IMR-90 (cell line): ENCODE data around the gene LRRK2. TPM values are rescaled to one million over a fixed set of nuclear protein-coding genes. Genes with fewer than 3 reads are reported as not detected.

Experiments
- ATAC-seq: fragments of 200-7000 bp; cut with Tn5 transposase; 2 replicates; pipeline ENCODE4 v1.9.1; 2020; ENCODE audit warnings: low read depth, mild to moderate bottlenecking, moderate library complexity
- BruUV-seq: library from RNA; stranded (reverse); fragments of 400-500 nt; replicated peaks from 2 replicates; lab custom pipeline; 2021; lab: Mats Ljungman, UMichigan
- CTCF ChIA-PET: fragments of 300-600 bp; formaldehyde crosslinking; extraction: SDS; loops from one replicate; lab custom pipeline; 2021; ENCODE audit warnings: antibody characterized with exemption; lab: Yijun Ruan, JAX
- POLR2A ChIA-PET: fragments of 300-600 bp; sonication (Branson Sonifier 250); formaldehyde crosslinking; loops from one replicate; lab custom pipeline; 2022; ENCODE audit warnings: antibody characterized with exemption; ENCODE audit not compliant: unreplicated experiment; lab: Charles Lee
- DNase-seq: peaks from one replicate; pipeline ENCODE4 v3.0.0; 2013
- H2AFZ ChIP-seq: replicated peaks from 2 replicates; pipeline ENCODE3; 2013; ENCODE audit warnings: low read length, mild to moderate bottlenecking; ENCODE audit not compliant: poor library complexity
- H2AK5ac ChIP-seq: 2 replicates; pipeline ENCODE4 v1.6.1; 2013; ENCODE audit warnings: low read depth, low read length, inconsistent platforms
- H2AK9ac ChIP-seq: replicated peaks from 2 replicates; pipeline ENCODE3; 2013; ENCODE audit warnings: mild to moderate bottlenecking, low read depth, low read length, moderate library complexity; ENCODE audit not compliant: poor library complexity
- H2BK120ac ChIP-seq: 2 replicates; pipeline ENCODE4 v1.6.1; 2013; ENCODE audit warnings: low read depth, low read length, inconsistent platforms
- H2BK15ac ChIP-seq: 3 replicates; pipeline ENCODE4 v1.6.1; 2013; ENCODE audit warnings: low read depth, low read length, inconsistent platforms
- H2BK20ac ChIP-seq: 2 replicates; pipeline ENCODE4 v1.6.1; 2013; ENCODE audit warnings: low read depth, mild to moderate bottlenecking, inconsistent platforms, low read length, moderate library complexity
- H2BK5ac ChIP-seq: 2 replicates; pipeline ENCODE4 v1.6.1; 2013; ENCODE audit warnings: mild to moderate bottlenecking, low read depth, low read length, inconsistent platforms; ENCODE audit not compliant: poor library complexity, severe bottlenecking
- H3K14ac ChIP-seq: replicated peaks from 2 replicates; pipeline ENCODE4 v1.6.1; 2013; ENCODE audit warnings: low read depth, low read length, inconsistent platforms
- H3K18ac ChIP-seq: 2 replicates; pipeline ENCODE4 v1.6.1; 2013; ENCODE audit warnings: low read depth, low read length, control low read depth
- H3K23ac ChIP-seq: 2 replicates; pipeline ENCODE4 v1.6.1; 2013; ENCODE audit warnings: low read depth, low read length, inconsistent platforms
- H3K27ac ChIP-seq: 2 replicates; pipeline ENCODE4 v1.5.1; 2013; ENCODE audit warnings: mild to moderate bottlenecking, control low read depth, low read length; ENCODE audit not compliant: insufficient read depth
- H3K27me3 ChIP-seq: 2 replicates; pipeline ENCODE4 v1.6.1; 2013; ENCODE audit warnings: low read length; ENCODE audit not compliant: control insufficient read depth, insufficient read depth
- H3K36me3 ChIP-seq: 2 replicates; pipeline ENCODE4 v1.6.1; 2013; ENCODE audit warnings: low read length, mixed read lengths; ENCODE audit not compliant: control insufficient read depth, insufficient read depth
- H3K4ac ChIP-seq: 2 replicates; pipeline ENCODE4 v1.6.1; 2013; ENCODE audit warnings: low read depth, low read length, inconsistent platforms
- H3K4me1 ChIP-seq: 2 replicates; pipeline ENCODE4 v1.6.1; 2013; ENCODE audit warnings: low read length, mixed read lengths; ENCODE audit not compliant: control insufficient read depth, insufficient read depth
- H3K4me2 ChIP-seq: 2 replicates; pipeline ENCODE4 v1.6.1; 2013; ENCODE audit warnings: low read depth, mild to moderate bottlenecking, control low read depth, low read length, moderate library complexity
- H3K4me3 ChIP-seq: 2 replicates; pipeline ENCODE4 v1.5.1; 2013; ENCODE audit warnings: low read depth, mild to moderate bottlenecking, control low read depth, low read length, moderate library complexity; ENCODE audit not compliant: insufficient read depth
- H3K56ac ChIP-seq: 2 replicates; pipeline ENCODE4 v1.6.1; 2013; ENCODE audit warnings: low read length, inconsistent platforms; ENCODE audit not compliant: insufficient read depth; ENCODE audit errors: extremely low read depth
- H3K79me1 ChIP-seq, 2 experiments: 2 replicates each; pipeline ENCODE4 v1.6.1; 2013; ENCODE audit warnings: low read length in 2 of 2, inconsistent platforms in 1 of 2, low read depth in 1 of 2
- H3K9ac ChIP-seq: 2 replicates; pipeline ENCODE4 v1.6.1; 2013; ENCODE audit warnings: low read depth, low read length, control low read depth
- H3K9me1 ChIP-seq: 2 replicates; pipeline ENCODE4 v1.6.1; 2013; ENCODE audit warnings: low read length, inconsistent platforms; ENCODE audit not compliant: insufficient read depth
- H3K9me3 ChIP-seq: 2 replicates; pipeline ENCODE4 v1.6.1; 2013; ENCODE audit warnings: low read length; ENCODE audit not compliant: control insufficient read depth, insufficient read depth
- H4K20me1 ChIP-seq: 2 replicates; pipeline ENCODE4 v1.6.1; 2013; ENCODE audit warnings: low read length, inconsistent platforms; ENCODE audit not compliant: insufficient read depth
- H4K5ac ChIP-seq: 2 replicates; pipeline ENCODE4 v1.6.1; 2013; ENCODE audit warnings: mild to moderate bottlenecking, low read depth, low read length, control low read depth
- H4K8ac ChIP-seq, 2 experiments: 2 replicates each; pipeline ENCODE4 v1.6.1; 2013; ENCODE audit warnings: low read depth in 2 of 2, low read length in 2 of 2, control low read depth in 1 of 2, inconsistent platforms in 1 of 2
- H4K91ac ChIP-seq: 2 replicates; pipeline ENCODE4 v1.6.1; 2013; ENCODE audit warnings: low read depth, low read length, inconsistent platforms; ENCODE audit not compliant: insufficient read depth
- BHLHE40 ChIP-seq: fragments of 150-350 bp; IDR thresholded peaks from 2 replicates; pipeline ENCODE4 v1.6.1; 2016; ENCODE audit warnings: mild to moderate bottlenecking, low read depth, low read length
- CEBPB ChIP-seq: IDR thresholded peaks from 2 replicates; pipeline ENCODE4 v1.6.1; 2012; ENCODE audit warnings: low read depth, low read length, improper control_type of control experiment
- CHD1 ChIP-seq: IDR thresholded peaks from 2 replicates; pipeline ENCODE4 v1.6.1; 2012; ENCODE audit warnings: low read depth, low read length, improper control_type of control experiment
- FOS ChIP-seq: fragments of 150-350 bp; IDR thresholded peaks from 2 replicates; pipeline ENCODE4 v1.6.1; 2016; ENCODE audit warnings: low read depth, low read length
- MAFK ChIP-seq: IDR thresholded peaks from 2 replicates; pipeline ENCODE4 v1.6.1; 2012; ENCODE audit warnings: low read depth, low read length, improper control_type of control experiment
- MAZ ChIP-seq: IDR thresholded peaks from 2 replicates; pipeline ENCODE4 v1.6.1; 2012; ENCODE audit warnings: low read depth, mild to moderate bottlenecking, low read length, improper control_type of control experiment, moderate library complexity, borderline replicate concordance
- MXI1 ChIP-seq: IDR thresholded peaks from 2 replicates; pipeline ENCODE4 v1.6.1; 2012; ENCODE audit warnings: low read depth, mild to moderate bottlenecking, low read length, moderate library complexity, borderline replicate concordance
- NFE2L2 ChIP-seq: fragments of 150-350 bp; IDR thresholded peaks from 2 replicates; pipeline ENCODE4 v1.6.1; 2016; ENCODE audit warnings: low read depth, mild to moderate bottlenecking, low read length
- POLR2A ChIP-seq: IDR thresholded peaks from 2 replicates; pipeline ENCODE4 v1.6.1; 2012; ENCODE audit warnings: mild to moderate bottlenecking, low read depth, low read length
- RAD21 ChIP-seq: IDR thresholded peaks from 2 replicates; pipeline ENCODE4 v1.6.1; 2012; ENCODE audit warnings: low read length, improper control_type of control experiment
- RCOR1 ChIP-seq: IDR thresholded peaks from 2 replicates; pipeline ENCODE4 v1.6.1; 2012; ENCODE audit warnings: mild to moderate bottlenecking, low read length, improper control_type of control experiment; ENCODE audit not compliant: insufficient replicate concordance
- RFX5 ChIP-seq: IDR thresholded peaks from 2 replicates; pipeline ENCODE4 v1.8.0; 2012; ENCODE audit warnings: low read depth, mild to moderate bottlenecking, low read length, moderate library complexity
- SMC3 ChIP-seq: fragments of 150-350 bp; IDR thresholded peaks from 2 replicates; pipeline ENCODE4 v1.6.1; 2016; ENCODE audit warnings: low read depth, mild to moderate bottlenecking, antibody characterized with exemption, low read length, moderate library complexity
- WGBS, 2 experiments: methylation state at CpG; one replicate each; pipeline versions ENCODE4 v1.1.5 to v1.1.7; 2013; ENCODE audit warnings: missing lambda C conversion rate in 2 of 2; ENCODE audit not compliant: insufficient read length in 1 of 2; ENCODE audit errors: extremely low coverage in 2 of 2; 5-methylcytosine and 5-hydroxymethylcytosine counted together
- dilution Hi-C: fragments of 300-500 bp; cut with HindIII; formaldehyde crosslinking; loops from one replicate; pipeline ENCODE4 v1.14.3; 2018; ENCODE audit warnings: low sequenced_read_pairs; ENCODE audit not compliant: unreplicated experiment
- in situ Hi-C: fragments of 300-500 bp; cut with MboI; formaldehyde crosslinking; loops from 3 replicates; pipeline ENCODE4 v1.14.3; 2019; ENCODE audit warnings: low sequenced_read_pairs, inconsistent platforms, mixed read lengths
- intact Hi-C: fragments of 100-400 bp; cut with micrococcal nuclease; formaldehyde crosslinking; loops from 2 replicates; pipeline ENCODE4 v1.10.0; 2022
- polyA plus RNA-seq, 3 experiments: library from polyadenylated mRNA; depleted of rRNA; stranded (reverse); fragments of >200 nt; gene quantifications; 2 replicates each; pipeline ENCODE4 v1.2.3, GENCODE V29; 2012; ENCODE audit warnings: low replicate concordance in 1 of 3
- total RNA-seq: library from RNA; depleted of rRNA; stranded (reverse); fragments of >200 nt; gene quantifications from 2 replicates; pipeline ENCODE4 v1.2.3, GENCODE V29; 2012
- TF ChIP-seq, protein P1 (sequence below): fragments of 150-350 bp; IDR thresholded peaks from 2 replicates; pipeline ENCODE4 v1.6.1; 2017; ENCODE audit warnings: mild to moderate bottlenecking, antibody characterized with exemption, low read length, low read depth
- TF ChIP-seq, protein P2 (sequence below): conservative IDR thresholded peaks from 2 replicates; pipeline ENCODE4 v1.5.1; 2012; ENCODE audit warnings: mild to moderate bottlenecking, low read depth, low read length, improper control_type of control experiment
- TF ChIP-seq, protein P3 (sequence below): fragments of 150-350 bp; IDR thresholded peaks from 2 replicates; pipeline ENCODE4 v1.6.1; 2016; ENCODE audit warnings: low read depth, mild to moderate bottlenecking, low read length, moderate library complexity, borderline replicate concordance

The LRRK2 gene
- total and polyA plus RNA-seq, 2 of the 4 experiments (the other 2 are of a cell fraction): 0.17 to 0.54 TPM

DNA sequence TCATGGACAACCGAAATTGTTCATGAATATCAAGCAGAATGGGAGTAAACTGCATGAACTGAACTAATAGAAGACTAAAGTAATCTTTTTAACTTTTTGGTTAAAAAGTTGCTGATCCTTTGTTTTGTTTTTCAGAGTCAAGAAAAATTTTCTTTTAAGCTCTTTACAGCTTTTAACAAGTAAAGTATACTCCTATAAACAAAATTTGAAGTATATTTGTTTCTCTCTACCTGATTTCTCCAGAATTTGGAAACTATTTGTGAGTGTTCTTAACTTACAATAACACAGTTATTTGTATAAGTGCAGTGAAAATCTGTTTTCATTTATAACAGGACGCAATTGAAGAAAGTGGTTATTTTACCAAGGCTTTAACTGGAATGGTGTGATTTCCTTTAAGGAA, 12.2 kb upstream of the LRRK2 start:
- Histone ChIP-seq H3K14ac (no peak overlapping the region), H2BK5ac (no peak overlapping the region), H2BK120ac (no peak overlapping the region), H3K18ac (no peak overlapping the region), H3K79me1 (no peaks in the 10 kb centered on the region), H4K8ac (no peak overlapping the region), H3K23ac (no peak overlapping the region), H4K20me1 (no peaks in the 10 kb centered on the region), H3K4me1 (no peaks in the 10 kb centered on the region), H3K4ac (no peak overlapping the region), H3K9ac (no peak overlapping the region), H3K4me2 (no peak overlapping the region), H2AK5ac (no peak overlapping the region), H3K56ac (no peak overlapping the region), H2AFZ (no peak overlapping the region), H3K9me1 (no peaks in the 10 kb centered on the region), H2AK9ac (no peak overlapping the region), H4K5ac (no peak overlapping the region), H4K91ac (no peak overlapping the region), H2BK20ac (no peak overlapping the region), H3K9me3 (no peaks in the 10 kb centered on the region), H3K27me3 (no peaks in the 10 kb centered on the region), H3K36me3 (no peaks in the 10 kb centered on the region), H3K27ac (no peak overlapping the region), H2BK15ac (no peak overlapping the region), H3K4me3 (no peak overlapping the region)
- dilution Hi-C loops (no loop called here), intact Hi-C loops (no loop called here), in situ Hi-C loops (no loop called here)
- ChIA-PET CTCF (no interaction called here), POLR2A (no interaction called here)
- no peak for ATAC-seq
- TF ChIP-seq, protein P1, sequence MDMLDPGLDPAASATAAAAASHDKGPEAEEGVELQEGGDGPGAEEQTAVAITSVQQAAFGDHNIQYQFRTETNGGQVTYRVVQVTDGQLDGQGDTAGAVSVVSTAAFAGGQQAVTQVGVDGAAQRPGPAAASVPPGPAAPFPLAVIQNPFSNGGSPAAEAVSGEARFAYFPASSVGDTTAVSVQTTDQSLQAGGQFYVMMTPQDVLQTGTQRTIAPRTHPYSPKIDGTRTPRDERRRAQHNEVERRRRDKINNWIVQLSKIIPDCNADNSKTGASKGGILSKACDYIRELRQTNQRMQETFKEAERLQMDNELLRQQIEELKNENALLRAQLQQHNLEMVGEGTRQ: no peak
- TF ChIP-seq MAFK (no peak), SMC3 (no peak), POLR2A (no peak), RCOR1 (no peak), CHD1 (no peak), NFE2L2 (no peak), RFX5 (no peak), RAD21 (no peak), BHLHE40 (no peak), CEBPB (no peak), MAZ (no peak), MXI1 (no peak), FOS (no peak)
- TF ChIP-seq, protein P2, sequence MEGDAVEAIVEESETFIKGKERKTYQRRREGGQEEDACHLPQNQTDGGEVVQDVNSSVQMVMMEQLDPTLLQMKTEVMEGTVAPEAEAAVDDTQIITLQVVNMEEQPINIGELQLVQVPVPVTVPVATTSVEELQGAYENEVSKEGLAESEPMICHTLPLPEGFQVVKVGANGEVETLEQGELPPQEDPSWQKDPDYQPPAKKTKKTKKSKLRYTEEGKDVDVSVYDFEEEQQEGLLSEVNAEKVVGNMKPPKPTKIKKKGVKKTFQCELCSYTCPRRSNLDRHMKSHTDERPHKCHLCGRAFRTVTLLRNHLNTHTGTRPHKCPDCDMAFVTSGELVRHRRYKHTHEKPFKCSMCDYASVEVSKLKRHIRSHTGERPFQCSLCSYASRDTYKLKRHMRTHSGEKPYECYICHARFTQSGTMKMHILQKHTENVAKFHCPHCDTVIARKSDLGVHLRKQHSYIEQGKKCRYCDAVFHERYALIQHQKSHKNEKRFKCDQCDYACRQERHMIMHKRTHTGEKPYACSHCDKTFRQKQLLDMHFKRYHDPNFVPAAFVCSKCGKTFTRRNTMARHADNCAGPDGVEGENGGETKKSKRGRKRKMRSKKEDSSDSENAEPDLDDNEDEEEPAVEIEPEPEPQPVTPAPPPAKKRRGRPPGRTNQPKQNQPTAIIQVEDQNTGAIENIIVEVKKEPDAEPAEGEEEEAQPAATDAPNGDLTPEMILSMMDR: no peak
- TF ChIP-seq, protein P3, sequence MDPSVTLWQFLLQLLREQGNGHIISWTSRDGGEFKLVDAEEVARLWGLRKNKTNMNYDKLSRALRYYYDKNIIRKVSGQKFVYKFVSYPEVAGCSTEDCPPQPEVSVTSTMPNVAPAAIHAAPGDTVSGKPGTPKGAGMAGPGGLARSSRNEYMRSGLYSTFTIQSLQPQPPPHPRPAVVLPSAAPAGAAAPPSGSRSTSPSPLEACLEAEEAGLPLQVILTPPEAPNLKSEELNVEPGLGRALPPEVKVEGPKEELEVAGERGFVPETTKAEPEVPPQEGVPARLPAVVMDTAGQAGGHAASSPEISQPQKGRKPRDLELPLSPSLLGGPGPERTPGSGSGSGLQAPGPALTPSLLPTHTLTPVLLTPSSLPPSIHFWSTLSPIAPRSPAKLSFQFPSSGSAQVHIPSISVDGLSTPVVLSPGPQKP: no peak
- no TSS peak for BruUV-seq
- no CpG with 5 or more reads among the region's 2 CpGs for WGBS, 2 experiments
- DNase-seq: no peak
